NCI-H446 treated with DMSO at 0.1 percent for 48 hours (cell line): ENCODE results near the gene NCEH1.
A peak's percentile ranks its signal among the peaks of the same experiment; 100 is the strongest.
"Not testable (repeated sequence)": the region's sequence is repeated elsewhere in the genome, so short reads cannot be mapped to it uniquely, and the experiment has no call there.

ENCODE experiments used
- DNase-seq: peaks from one replicate; lab custom pipeline; 2025; lab: John Stamatoyannopoulos, UW

NCEH1 gene

GRCh38 chr3:172613845-172614244 lies 97.0 kb downstream of the NCEH1 start:
- no peak for DNase-seq

GRCh38 chr3:172612871-172613678 lies 97.8 kb downstream of the NCEH1 start:
- DNase-seq = no peak

- DNase-seq = no peak
Observed at GRCh38 chr3:172609750-172610149, 101.1 kb downstream of the NCEH1 start.

GRCh38 chr3:172608575-172608974 lies 102.3 kb downstream of the NCEH1 start:
- no peak for DNase-seq

GRCh38 chr3:172607305-172608121 lies 103.4 kb downstream of the NCEH1 start:
- peak; percentile 91 for DNase-seq

- DNase-seq = no peak
Observed at GRCh38 chr3:172606021-172606420, 104.8 kb downstream of the NCEH1 start.

GRCh38 chr3:172604895-172605646 lies 105.8 kb downstream of the NCEH1 start:
- DNase-seq = no peak

GRCh38 chr3:172601066-172601832 lies 109.6 kb downstream of the NCEH1 start:
- DNase-seq = no peak

GRCh38 chr3:172600644-172601065 lies 110.2 kb downstream of the NCEH1 start:
- no peak for DNase-seq

- DNase-seq = no peak
Observed at GRCh38 chr3:172598904-172599303, 112.0 kb downstream of the NCEH1 start.

GRCh38 chr3:172596394-172596706 lies 114.5 kb downstream of the NCEH1 start:
- no peak for DNase-seq

- DNase-seq = no peak
Observed at GRCh38 chr3:172595664-172596393, 115.0 kb downstream of the NCEH1 start.

- not testable (repeated sequence) for DNase-seq
Observed at GRCh38 chr3:172594900-172595663, 115.8 kb downstream of the NCEH1 start.

GRCh38 chr3:172592898-172593669 lies 117.8 kb downstream of the NCEH1 start:
- no peak for DNase-seq

- no peak for DNase-seq
Observed at GRCh38 chr3:172591876-172592771, 118.7 kb downstream of the NCEH1 start.

GRCh38 chr3:172591125-172591605 lies 119.7 kb downstream of the NCEH1 start:
- no peak for DNase-seq

GRCh38 chr3:172586436-172586835 lies 124.4 kb downstream of the NCEH1 start:
- DNase-seq = no peak

- DNase-seq = no peak
Observed at GRCh38 chr3:172585954-172586353, 124.9 kb downstream of the NCEH1 start.
